Measurements from ENCODE around the gene SZT2. TPM values are rescaled to one million over a fixed set of nuclear protein-coding genes. Genes with fewer than 3 reads are reported as not detected.

The SZT2 gene
- total and polyA plus RNA-seq, 8 donors, result 18.5 to 54.9 (median 24.6) TPM

- peaks cover 0 to 49% (median 20%) of the 10 kb centered on the region in 3 donors for H3K36me3 ChIP-seq
- DNase-seq, result peak in 1 of 6 donors; percentile 35
- no peak for FAIRE-seq
These were observed 54.6 kb downstream of the SZT2 start for GRCh38 chr1:43444151-43444828.

GRCh38 chr1:43444836-43445235 is 55.1 kb downstream of the SZT2 start:
- Histone ChIP-seq H3K9me3 (no peaks in the 10 kb centered on the region), H3K4me1 (no peaks in the 10 kb centered on the region), H3K36me3 (peaks cover 0 to 54% (median 21%) of the 10 kb centered on the region in 3 donors), H3K27me3 (no peaks in the 10 kb centered on the region), H3K4me3 (no peak overlapping the region), H3K27ac (no peak overlapping the region)
- peak in 2 of 6 donors; percentile 39 to 51 for DNase-seq
- no peak for FAIRE-seq
- ATAC-seq, result peak in 1 of 4 donors; percentile 43
- no peak for TF ChIP-seq CTCF (IDR thresholded peaks at IDR 0.05)
- WGBS, 2 donors, result 63 to 65% methylated on average over 1 of the region's 1 CpG
- intact Hi-C loops (cut with DNase I), result loop anchor here in 1 of 3 donors (10.0 kb wide), 1 partner anchor 60 kb away; no protein-coding TSS in a partner anchor

More at GRCh38 chr1:43444151-43444828, 54.6 kb downstream of the SZT2 start:
- intact Hi-C loops (cut with DNase I), result loop anchor here in 1 of 3 donors (10.0 kb wide), 1 partner anchor 61 kb away; no protein-coding TSS in a partner anchor
- Histone ChIP-seq H3K4me3 (no peak overlapping the region), H3K27me3 (no peaks in the 10 kb centered on the region), H3K9me3 (no peaks in the 10 kb centered on the region), H3K27ac (no peak overlapping the region), H3K4me1 (no peaks in the 10 kb centered on the region)
- WGBS, 2 donors, result 91 to 94% methylated on average over 13 of the region's 13 CpGs
- no peak for TF ChIP-seq CTCF (IDR thresholded peaks at IDR 0.05)
- ATAC-seq, result no peak

GRCh38 chr1:43445606-43446387 is 56.1 kb downstream of the SZT2 start:
- no peak for TF ChIP-seq CTCF (IDR thresholded peaks at IDR 0.05)
- no peak for FAIRE-seq
- Histone ChIP-seq H3K36me3 (peaks cover 0 to 55% (median 29%) of the 10 kb centered on the region in 3 donors), H3K27ac (no peak overlapping the region), H3K27me3 (no peaks in the 10 kb centered on the region), H3K4me3 (no peak overlapping the region), H3K4me1 (no peaks in the 10 kb centered on the region), H3K9me3 (no peaks in the 10 kb centered on the region)
- no peak for DNase-seq
- WGBS, 2 donors, result 88 to 95% methylated on average over 10 of the region's 10 CpGs
- no peak for ATAC-seq
- intact Hi-C loops (cut with DNase I), result loop anchor here in 1 of 3 donors (10.0 kb wide), 1 partner anchor 59 kb away; no protein-coding TSS in a partner anchor

GRCh38 chr1:43446388-43446740 is 56.7 kb downstream of the SZT2 start:
- no peak for TF ChIP-seq CTCF (IDR thresholded peaks at IDR 0.05)
- 91 to 97% methylated on average over 4 of the region's 4 CpGs for WGBS, 2 donors
- Histone ChIP-seq H3K9me3 (no peaks in the 10 kb centered on the region), H3K4me1 (no peaks in the 10 kb centered on the region), H3K27ac (no peak overlapping the region), H3K36me3 (peaks cover 0 to 61% (median 32%) of the 10 kb centered on the region in 3 donors), H3K27me3 (no peaks in the 10 kb centered on the region), H3K4me3 (no peak overlapping the region)
- intact Hi-C loops (cut with DNase I), result loop anchor here in 1 of 3 donors (10.0 kb wide), 1 partner anchor 58 kb away; no protein-coding TSS in a partner anchor
- FAIRE-seq (no peak), DNase-seq (peak in 1 of 6 donors; percentile 10), ATAC-seq (no peak)

Measured in pancreas (tissue), 10 donors.